RWPE2 (cell line): ENCODE results near the gene DCDC2.
"Not testable (repeated sequence)": the region's sequence is repeated elsewhere in the genome, so short reads cannot be mapped to it uniquely, and the experiment has no call there.

Experiments
- ATAC-seq: fragments of 200-7000 bp; cut with Tn5 transposase; 3 replicates; pipeline ENCODE4 v1.9.1; 2021; ENCODE audit warnings: low read depth
- DNase-seq: peaks from one replicate; pipeline ENCODE4 v3.0.0-alpha.2; 2020; ENCODE audit warnings: low spot score
- H3K27ac ChIP-seq: fragments of 450-650 bp; 2 replicates; pipeline ENCODE4 v1.5.1; 2017; ENCODE audit warnings: mild to moderate bottlenecking; ENCODE audit not compliant: poor library complexity, severe bottlenecking
- H3K27me3 ChIP-seq: fragments of 250-450 bp; sonication (Bioruptor Pico); 2 replicates; pipeline ENCODE4 v1.5.1; 2021; ENCODE audit warnings: mild to moderate bottlenecking, moderate library complexity; ENCODE audit not compliant: insufficient read depth, poor library complexity, severe bottlenecking
- H3K36me3 ChIP-seq: fragments of 250-450 bp; sonication (Bioruptor Pico); 2 replicates; pipeline ENCODE4 v1.5.1; 2020; ENCODE audit warnings: low read depth, mild to moderate bottlenecking, moderate library complexity
- H3K4me1 ChIP-seq: fragments of 250-450 bp; sonication (Bioruptor Pico); 2 replicates; pipeline ENCODE4 v1.5.1; 2021; ENCODE audit warnings: mild to moderate bottlenecking, moderate library complexity; ENCODE audit not compliant: insufficient read depth, poor library complexity, severe bottlenecking
- H3K4me3 ChIP-seq: fragments of 250-450 bp; sonication (Bioruptor Pico); 2 replicates; pipeline ENCODE4 v1.5.1; 2021; ENCODE audit warnings: mild to moderate bottlenecking, moderate library complexity; ENCODE audit not compliant: severe bottlenecking
- H3K9me3 ChIP-seq: fragments of 250-450 bp; sonication (Bioruptor Pico); 2 replicates; pipeline ENCODE4 v1.5.1; 2021; ENCODE audit warnings: mild to moderate bottlenecking, moderate library complexity; ENCODE audit not compliant: severe bottlenecking
- CTCF ChIP-seq: fragments of 450-650 bp; IDR thresholded peaks from one replicate; pipeline ENCODE4 v1.5.1; 2017; ENCODE audit warnings: mild to moderate bottlenecking, moderate library complexity; ENCODE audit not compliant: poor library complexity, severe bottlenecking

The DCDC2 gene

GRCh38 chr6:24242924-24243323, 114.9 kb downstream of the DCDC2 start:
- Histone ChIP-seq H3K4me3 (no peak overlapping the region), H3K36me3 (no peaks in the 10 kb centered on the region), H3K4me1 (no peaks in the 10 kb centered on the region), H3K27ac (no peak overlapping the region), H3K27me3 (peaks cover 4% of the 10 kb centered on the region), H3K9me3 (no peaks in the 10 kb centered on the region)
- no peak for TF ChIP-seq CTCF
- ATAC-seq = no peak
- no peak for DNase-seq

- H3K27me3 ChIP-seq, H3K9me3 ChIP-seq, H3K4me1 ChIP-seq, H3K36me3 ChIP-seq, H3K27ac ChIP-seq, H3K4me3 ChIP-seq, DNase-seq, ATAC-seq: not testable (repeated sequence)
These were observed 116.1 kb downstream of the DCDC2 start for GRCh38 chr6:24241779-24242178.

GRCh38 chr6:24240943-24241342, 116.9 kb downstream of the DCDC2 start:
- TF ChIP-seq CTCF = no peak
- Histone ChIP-seq H3K4me1 (no peaks in the 10 kb centered on the region), H3K4me3 (no peak overlapping the region), H3K27ac (no peak overlapping the region), H3K36me3 (no peaks in the 10 kb centered on the region), H3K27me3 (peaks cover 4% of the 10 kb centered on the region), H3K9me3 (no peaks in the 10 kb centered on the region)
- DNase-seq (no peak), ATAC-seq (no peak)

GRCh38 chr6:24240380-24240928, 117.4 kb downstream of the DCDC2 start:
- Histone ChIP-seq H3K4me1 (no peaks in the 10 kb centered on the region), H3K9me3 (no peaks in the 10 kb centered on the region), H3K27me3 (peaks cover 4% of the 10 kb centered on the region), H3K4me3 (no peak overlapping the region), H3K27ac (no peak overlapping the region), H3K36me3 (no peaks in the 10 kb centered on the region)
- no peak for ATAC-seq
- no peak for TF ChIP-seq CTCF
- DNase-seq = no peak

GRCh38 chr6:24238700-24239099, 119.2 kb downstream of the DCDC2 start:
- no peak overlapping the region for H3K4me3 ChIP-seq
- H3K4me1 ChIP-seq = no peaks in the 10 kb centered on the region
- no peak overlapping the region for H3K27ac ChIP-seq
- TF ChIP-seq CTCF = no peak
- no peak for DNase-seq
- ATAC-seq = no peak
- H3K27me3 ChIP-seq = peaks cover 4% of the 10 kb centered on the region
- H3K36me3 ChIP-seq = no peaks in the 10 kb centered on the region
- H3K9me3 ChIP-seq = no peaks in the 10 kb centered on the region

GRCh38 chr6:24236779-24237178, 121.1 kb downstream of the DCDC2 start:
- ATAC-seq, DNase-seq, H3K9me3 ChIP-seq, H3K4me1 ChIP-seq, H3K27me3 ChIP-seq, H3K27ac ChIP-seq, H3K36me3 ChIP-seq, H3K4me3 ChIP-seq: not testable (repeated sequence)
